ENCODE results near the gene MRPS33.

DNA sequence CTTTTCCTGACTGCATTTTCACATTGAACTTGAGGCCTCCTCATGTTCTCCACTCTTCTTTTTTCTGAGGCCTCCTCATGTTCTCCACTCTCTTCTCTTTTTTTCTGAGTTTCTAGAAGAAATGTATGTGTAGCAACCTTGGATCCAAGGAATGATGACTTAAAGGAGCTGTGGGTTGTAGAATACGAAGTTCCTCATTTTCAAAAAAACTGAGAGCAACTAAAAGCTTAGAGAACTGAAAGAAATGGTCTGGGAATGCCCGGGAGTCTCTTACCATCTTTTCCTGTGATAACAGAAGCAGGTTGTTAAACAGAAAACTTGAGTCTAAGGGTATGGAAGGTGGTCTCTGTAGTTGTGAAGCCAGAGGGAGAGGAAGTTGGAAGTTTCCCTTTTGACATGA, 32.8 kb downstream of the MRPS33 start:
- TF ChIP-seq, protein P1, sequence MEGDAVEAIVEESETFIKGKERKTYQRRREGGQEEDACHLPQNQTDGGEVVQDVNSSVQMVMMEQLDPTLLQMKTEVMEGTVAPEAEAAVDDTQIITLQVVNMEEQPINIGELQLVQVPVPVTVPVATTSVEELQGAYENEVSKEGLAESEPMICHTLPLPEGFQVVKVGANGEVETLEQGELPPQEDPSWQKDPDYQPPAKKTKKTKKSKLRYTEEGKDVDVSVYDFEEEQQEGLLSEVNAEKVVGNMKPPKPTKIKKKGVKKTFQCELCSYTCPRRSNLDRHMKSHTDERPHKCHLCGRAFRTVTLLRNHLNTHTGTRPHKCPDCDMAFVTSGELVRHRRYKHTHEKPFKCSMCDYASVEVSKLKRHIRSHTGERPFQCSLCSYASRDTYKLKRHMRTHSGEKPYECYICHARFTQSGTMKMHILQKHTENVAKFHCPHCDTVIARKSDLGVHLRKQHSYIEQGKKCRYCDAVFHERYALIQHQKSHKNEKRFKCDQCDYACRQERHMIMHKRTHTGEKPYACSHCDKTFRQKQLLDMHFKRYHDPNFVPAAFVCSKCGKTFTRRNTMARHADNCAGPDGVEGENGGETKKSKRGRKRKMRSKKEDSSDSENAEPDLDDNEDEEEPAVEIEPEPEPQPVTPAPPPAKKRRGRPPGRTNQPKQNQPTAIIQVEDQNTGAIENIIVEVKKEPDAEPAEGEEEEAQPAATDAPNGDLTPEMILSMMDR (IDR thresholded peaks at IDR 0.05; ENCODE audit: extremely low read depth in 1 of 2, insufficient read depth in 1 of 2, low read depth in 1 of 2, low read length in 2 of 2), result no peak
- TF ChIP-seq GATA2 (IDR thresholded peaks at IDR 0.05; ENCODE audit: insufficient read depth, insufficient read length, low read depth, low read length), result no peak
- TF ChIP-seq POLR2A (IDR thresholded peaks at IDR 0.05; ENCODE audit: low read depth, low read length), result no peak
- TF ChIP-seq MYC (IDR thresholded peaks at IDR 0.05; ENCODE audit: low read depth, low read length), result no peak
- TF ChIP-seq, protein P2, sequence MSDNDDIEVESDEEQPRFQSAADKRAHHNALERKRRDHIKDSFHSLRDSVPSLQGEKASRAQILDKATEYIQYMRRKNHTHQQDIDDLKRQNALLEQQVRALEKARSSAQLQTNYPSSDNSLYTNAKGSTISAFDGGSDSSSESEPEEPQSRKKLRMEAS (IDR thresholded peaks at IDR 0.05; ENCODE audit: insufficient read depth, insufficient read length), result no peak
- TF ChIP-seq FOS (IDR thresholded peaks at IDR 0.05; ENCODE audit: borderline replicate concordance, insufficient read depth, low read length), result no peak
- no peak for TF ChIP-seq EZH2 (IDR thresholded peaks at IDR 0.05; ENCODE audit: borderline replicate concordance, low read depth, low read length, severe bottlenecking)
- TF ChIP-seq POLR2AphosphoS5 (IDR thresholded peaks at IDR 0.05; ENCODE audit: insufficient read depth, low read depth, low read length), result no peak

Data from endothelial cell of umbilical vein (primary cell).